Spleen (tissue), 11 donors: ENCODE results near the gene NUDT3. TPM values are rescaled to one million over a fixed set of nuclear protein-coding genes. Genes with fewer than 3 reads are reported as not detected.

Experiments used
- DNase-seq: peaks from one replicate; pipeline ENCODE4 v3.0.0-alpha.2; 2020
- H3K27ac ChIP-seq, 8 donors: fragments of 200-600 bp; sonication (generic) in 7 of 8; 1 replicate in 4 of 8; 2 replicates in 4 of 8; pipeline versions ENCODE4 v1.5.0 to v1.8.0; 2016 to 2021; ENCODE audit warnings: inconsistent platforms in 4 of 8, mild to moderate bottlenecking in 4 of 8, moderate library complexity in 1 of 8
- H3K27me3 ChIP-seq, 7 donors: fragments of 200-600 bp; sonication (generic) in 6 of 7; replicated peaks in 1 of 7; 1 replicate in 4 of 7; 2 replicates in 3 of 7; pipeline versions ENCODE4 v1.5.0 to v1.8.0; 2016 to 2021; ENCODE audit warnings: inconsistent platforms in 3 of 7, mild to moderate bottlenecking in 1 of 7
- H3K36me3 ChIP-seq, 6 donors: fragments of 200-600 bp; sonication (generic) in 5 of 6; 1 replicate in 4 of 6; 2 replicates in 2 of 6; pipeline versions ENCODE4 v1.5.0 to v1.8.0; 2016 to 2021; ENCODE audit warnings: inconsistent platforms in 2 of 6
- H3K4me1 ChIP-seq, 6 donors: fragments of 200-600 bp; sonication (generic) in 5 of 6; 1 replicate in 3 of 6; 2 replicates in 3 of 6; pipeline versions ENCODE4 v1.5.0 to v1.8.0; 2016 to 2021; ENCODE audit warnings: inconsistent platforms in 3 of 6
- H3K4me3 ChIP-seq, 8 donors: fragments of 200-600 bp; sonication (generic) in 7 of 8; 1 replicate in 4 of 8; 2 replicates in 4 of 8; pipeline versions ENCODE4 v1.5.0 to v1.8.0; 2016 to 2021; ENCODE audit warnings: inconsistent platforms in 4 of 8, mild to moderate bottlenecking in 4 of 8, moderate library complexity in 2 of 8
- H3K9me3 ChIP-seq, 8 donors: fragments of 200-600 bp; sonication (generic) in 7 of 8; 1 replicate in 4 of 8; 2 replicates in 4 of 8; pipeline versions ENCODE4 v1.5.0 to v1.8.0; 2016 to 2021; ENCODE audit warnings: inconsistent platforms in 4 of 8
- CTCF ChIP-seq, 11 experiments: fragments of 200-600 bp in 7 of 11; fragments of 450-650 bp in 4 of 11; sonication (generic) in 4 of 11; IDR thresholded peaks in 8 of 11; conservative IDR thresholded peaks in 3 of 11; 1 replicate in 7 of 11; 2 replicates in 4 of 11; pipeline versions ENCODE4 v1.4.0 to v1.8.0; 2016 to 2021; ENCODE audit warnings: antibody characterized with exemption in 11 of 11, inconsistent platforms in 4 of 11, mild to moderate bottlenecking in 1 of 11
- POLR2A ChIP-seq, 3 donors: fragments of 450-650 bp; IDR thresholded peaks; one replicate each; pipeline ENCODE4 v1.5.1; 2017; ENCODE audit warnings: antibody characterized with exemption in 3 of 3, mild to moderate bottlenecking in 1 of 3
- POLR2AphosphoS5 ChIP-seq, 3 donors: sonication (generic); formaldehyde crosslinking; IDR thresholded peaks; one replicate each; pipeline ENCODE4 v1.5.1; 2017; ENCODE audit warnings: antibody characterized with exemption in 3 of 3
- WGBS, 5 donors: extraction: QIAGEN DNeasy Blood & Tissue Kit in 3 of 5; methylation state at CpG; one replicate each; pipeline versions ENCODE4 v1.1.5 to v1.1.7; 2013 to 2018; 5-methylcytosine and 5-hydroxymethylcytosine counted together
- intact Hi-C: fragments of 100-400 bp; cut with DNase I; formaldehyde crosslinking; loops from one replicate; pipeline ENCODE4 v1.15.0; 2023; ENCODE audit warnings: low total_unique reads
- polyA plus RNA-seq, 3 donors: library from polyadenylated mRNA; stranded (reverse); fragments of 200-250 nt; gene quantifications; one replicate each; pipeline ENCODE4 v1.2.1, GENCODE V29; 2013
- total RNA-seq, 7 donors: library from RNA; depleted of rRNA in 3 of 7; stranded (reverse); fragments of >200 nt in 3 of 7; fragmentation: NEBNext Ultra II Directional in 4 of 7; extraction: Animal tissue kit (Norgen Biotek cat#: 25700) in 4 of 7; gene quantifications; one replicate each; pipeline versions ENCODE4 v1.1.0 to v1.2.1, GENCODE V29; 2016 to 2021
- donor health status: healthy with polysubstance abuse.
- donor health status: DM: no; HTN: no; CAD: no; lungs with moderate emphysema.
- donor health status: DM: no; HTN: no; CAD: no.
- donor health status: Bipolar disorder and iron deficiency.
- donor health status: healthy.
- donor health status: DM: no; HTN: no; CAD: no.
- donor health status: DM: yes; HTN: yes; CAD: no.

The NUDT3 gene
- total and polyA plus RNA-seq, 10 donors = 9.2 to 54.2 (median 37.8) TPM

DNA sequence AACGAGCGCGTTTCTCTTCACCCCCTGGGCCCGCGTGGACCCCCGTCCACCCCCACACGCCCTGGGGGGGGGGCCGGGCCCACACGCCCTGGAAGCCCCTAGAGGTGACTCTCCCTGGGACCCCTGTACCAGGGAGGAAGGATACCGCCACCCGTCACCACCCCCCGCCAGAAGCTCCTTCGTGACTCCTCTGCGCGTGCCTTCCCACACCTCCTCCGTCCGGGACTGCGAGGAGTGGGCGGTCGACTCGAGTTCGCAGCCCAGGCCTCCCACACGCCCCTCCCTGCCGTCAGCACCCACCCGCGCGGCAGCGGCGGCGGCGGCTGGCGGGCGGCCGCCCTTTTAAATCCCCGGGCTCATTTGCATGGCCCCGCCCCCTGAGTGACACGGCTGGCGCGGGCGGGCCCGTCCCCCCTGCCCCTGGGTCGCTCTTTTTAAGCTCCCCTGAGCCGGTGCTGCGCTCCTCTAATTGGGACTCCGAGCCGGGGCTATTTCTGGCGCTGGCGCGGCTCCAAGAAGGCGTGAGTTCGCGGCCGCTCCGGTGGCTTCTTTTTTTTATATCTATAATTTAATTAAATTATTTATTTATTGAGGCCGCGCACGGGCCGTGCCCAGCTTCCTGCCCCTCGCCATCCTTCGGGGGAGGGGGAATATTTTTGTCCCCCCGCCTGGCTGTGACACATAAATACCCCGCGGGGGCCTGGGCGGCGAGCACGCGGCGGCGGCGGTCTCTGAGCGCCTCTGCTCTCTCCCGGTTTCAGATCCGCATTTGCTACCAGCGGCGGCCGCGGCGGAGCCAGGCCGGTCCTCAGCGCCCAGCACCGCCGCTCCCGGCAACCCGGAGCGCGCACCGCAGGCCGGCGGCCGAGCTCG is 155.8 kb downstream of the NUDT3 start, which contains the start of gene HMGA1:
TSS of gene HMGA1 (plus strand) at position 431 of the 873 bp plus-strand sequence. CDS start 3,908 bp downstream, outside the sequence.
- H3K27ac ChIP-seq = peak within 1 kb of the TSS; percentile 89 to 97 (median 95)

GRCh38 chr6:34236131-34236442 is 156.4 kb downstream of the NUDT3 start:
- no peaks in the 10 kb centered on the region for H3K9me3 ChIP-seq
- DNase-seq = no peak
- peak overlapping the region; percentile 62 to 87 (median 67) for H3K4me3 ChIP-seq
- 8 to 14% (median 12%) methylated on average over 13 of the region's 13 CpGs for WGBS, 5 donors
- intact Hi-C loops = no loop called here
- H3K4me1 ChIP-seq = peaks cover 8 to 52% (median 32%) of the 10 kb centered on the region in 6 donors
- H3K36me3 ChIP-seq = peaks cover 0 to 11% (median 5%) of the 10 kb centered on the region in 6 donors
- no peaks in the 10 kb centered on the region for H3K27me3 ChIP-seq
- no peak for TF ChIP-seq POLR2AphosphoS5 (IDR thresholded peaks at IDR 0.05)
- no peak for TF ChIP-seq CTCF (IDR thresholded peaks at IDR 0.05 in 8 of 11, conservative IDR thresholded peaks at IDR 0.05 in 3 of 11)
- no peak for TF ChIP-seq POLR2A (IDR thresholded peaks at IDR 0.05)
- H3K27ac ChIP-seq = peak overlapping the region; percentile 89 to 97 (median 95)

More for the DNA sequence above, 155.8 kb downstream of the NUDT3 start, which contains the start of gene HMGA1:
- Histone ChIP-seq H3K9me3 (no peaks in the 10 kb centered on the region), H3K27me3 (no peaks in the 10 kb centered on the region), H3K4me1 (peaks cover 8 to 53% (median 32%) of the 10 kb centered on the region in 6 donors), H3K4me3 (peak within 1 kb of the TSS; percentile 63 to 87 (median 68)), H3K36me3 (peaks cover 0 to 17% (median 11%) of the 10 kb centered on the region in 6 donors)
- WGBS, 5 donors = 0 to 2% (median 1%) methylated on average over 41 to 91 of the region's 91 CpGs
- TF ChIP-seq POLR2AphosphoS5 (IDR thresholded peaks at IDR 0.05) (peak; percentile 98 to 99 (median 99)), CTCF (IDR thresholded peaks at IDR 0.05 in 8 of 11, conservative IDR thresholded peaks at IDR 0.05 in 3 of 11) (peak in 2 of 11 experiments; percentile 21 to 26), POLR2A (IDR thresholded peaks at IDR 0.05) (peak; percentile 90 to 95 (median 94))
- peak; percentile 98 for DNase-seq
- intact Hi-C loops = no loop called here

DNA sequence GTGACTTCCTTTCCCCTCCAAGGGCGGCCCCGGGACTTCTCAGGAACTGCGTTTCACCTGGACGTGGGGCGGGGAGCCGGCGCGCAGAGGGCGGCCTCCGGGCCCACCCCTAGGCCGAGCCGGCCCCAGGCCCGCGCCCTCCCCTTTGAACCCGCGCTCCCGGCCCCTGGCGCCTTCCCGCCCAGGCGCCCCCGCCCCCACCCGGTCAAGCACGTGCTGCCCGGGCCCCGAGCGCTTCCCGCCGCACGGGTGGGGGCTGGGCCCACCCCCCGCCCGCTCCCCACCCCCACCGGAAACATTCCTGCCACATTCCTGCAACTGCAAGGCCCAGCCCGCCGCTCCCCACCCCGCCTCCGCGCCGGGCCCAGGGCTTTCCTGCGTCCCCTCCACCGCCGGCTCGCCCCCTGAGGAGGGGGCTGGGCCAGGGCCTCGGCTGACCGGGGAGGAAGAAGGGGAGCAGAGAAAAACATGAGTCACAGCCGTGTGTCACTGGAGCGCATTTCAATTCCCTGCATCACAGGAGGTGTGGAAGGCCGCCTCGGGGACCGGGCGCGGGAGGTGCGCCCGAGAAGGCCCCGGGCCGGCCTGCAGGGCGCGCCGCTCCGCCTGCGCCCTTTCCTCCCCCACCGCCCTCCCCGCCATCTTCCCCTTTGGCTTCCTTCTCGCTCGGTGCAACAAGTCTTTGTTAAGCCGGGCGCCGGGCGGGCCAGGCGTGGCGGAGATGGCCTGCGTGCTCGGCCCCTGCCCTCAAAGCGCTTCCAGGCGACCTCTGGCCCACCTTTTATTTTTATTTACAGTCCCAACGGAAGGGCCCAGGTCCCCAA is 156.9 kb downstream of the NUDT3 start:
- intact Hi-C loops = no loop called here
- DNase-seq = peak; percentile 94
- H3K4me3 ChIP-seq = peak overlapping the region; percentile 62 to 87 (median 67)
- no peaks in the 10 kb centered on the region for H3K9me3 ChIP-seq
- 3 to 8% (median 4%) methylated on average over 33 to 75 of the region's 75 CpGs for WGBS, 5 donors
- H3K27me3 ChIP-seq = no peaks in the 10 kb centered on the region
- peak overlapping the region; percentile 89 to 97 (median 95) for H3K27ac ChIP-seq
- peaks cover 8 to 53% (median 32%) of the 10 kb centered on the region in 6 donors for H3K4me1 ChIP-seq
- peaks cover 0 to 6% (median 0%) of the 10 kb centered on the region in 6 donors for H3K36me3 ChIP-seq
- TF ChIP-seq POLR2AphosphoS5 (IDR thresholded peaks at IDR 0.05) (peak in 2 of 3 donors; percentile 22 to 60), CTCF (IDR thresholded peaks at IDR 0.05 in 8 of 11, conservative IDR thresholded peaks at IDR 0.05 in 3 of 11) (peak in 2 of 11 experiments; percentile 8 to 14), POLR2A (IDR thresholded peaks at IDR 0.05) (peak in 2 of 3 donors; percentile 4)
